SK-N-SH treated with all-trans-retinoic acid at 6 μM for 48 hours (cell line): Measurements from ENCODE around the gene PRSS56.
"Not testable (repeated sequence)": the region's sequence is repeated elsewhere in the genome, so short reads cannot be mapped to it uniquely, and the experiment has no call there.

ENCODE experiments used
- ATAC-seq: fragments of 200-7000 bp; cut with Tn5 transposase; 3 replicates; pipeline ENCODE4 v1.9.1; 2020; ENCODE audit warnings: mild to moderate bottlenecking, moderate library complexity
- ARNTL ChIP-seq: fragments of 450-650 bp; formaldehyde crosslinking; IDR thresholded peaks from 2 replicates; pipeline ENCODE4 v1.5.0; 2020; ENCODE audit warnings: low read depth, mild to moderate bottlenecking, moderate library complexity, borderline replicate concordance
- BACH2 ChIP-seq: fragments of 250-450 bp; sonication (Bioruptor Pico); IDR thresholded peaks from 2 replicates; pipeline ENCODE4 v1.9.0; 2021; ENCODE audit warnings: mild to moderate bottlenecking, borderline replicate concordance
- CREB5 ChIP-seq: fragments of 250-450 bp; sonication (Bioruptor Pico); IDR thresholded peaks from 2 replicates; pipeline ENCODE4 v1.5.1; 2020; ENCODE audit warnings: low read depth, mild to moderate bottlenecking, moderate library complexity
- CSDC2 ChIP-seq: fragments of 250-450 bp; sonication (Bioruptor Pico); IDR thresholded peaks from 2 replicates; pipeline ENCODE4 v1.5.0; 2020; ENCODE audit warnings: mild to moderate bottlenecking, moderate library complexity
- CSRNP3 ChIP-seq: fragments of 250-450 bp; sonication (Bioruptor Pico); IDR thresholded peaks from 2 replicates; pipeline ENCODE4 v1.5.1; 2021; ENCODE audit warnings: mild to moderate bottlenecking, moderate library complexity
- GLIS3 ChIP-seq: fragments of 250-450 bp; sonication (Bioruptor Pico); IDR thresholded peaks from 2 replicates; pipeline ENCODE4 v1.5.0; 2020; ENCODE audit warnings: mild to moderate bottlenecking, moderate library complexity
- ISL1 ChIP-seq: fragments of 250-450 bp; sonication (Bioruptor Pico); IDR thresholded peaks from 2 replicates; pipeline ENCODE4 v2.1.2; 2022; ENCODE audit warnings: mild to moderate bottlenecking, moderate library complexity
- OSR1 ChIP-seq: fragments of 250-450 bp; sonication (Bioruptor Pico); IDR thresholded peaks from 2 replicates; pipeline ENCODE4 v1.8.0; 2022; ENCODE audit warnings: moderate library complexity, mild to moderate bottlenecking, inconsistent platforms
- PATZ1 ChIP-seq: fragments of 250-450 bp; sonication (Bioruptor Pico); IDR thresholded peaks from 2 replicates; pipeline ENCODE4 v1.8.0; 2020; ENCODE audit warnings: mild to moderate bottlenecking, moderate library complexity, borderline replicate concordance
- POU6F1 ChIP-seq: fragments of 250-450 bp; sonication (Bioruptor Pico); IDR thresholded peaks from 2 replicates; pipeline ENCODE4 v1.8.0; 2021; ENCODE audit warnings: low read depth, mild to moderate bottlenecking, moderate library complexity, borderline replicate concordance
- PPARA ChIP-seq: fragments of 250-450 bp; sonication (Bioruptor Pico); IDR thresholded peaks from 2 replicates; pipeline ENCODE4 v1.5.0; 2020; ENCODE audit warnings: mild to moderate bottlenecking, borderline replicate concordance
- RARB ChIP-seq: fragments of 250-450 bp; sonication (Bioruptor Pico); IDR thresholded peaks from 2 replicates; pipeline ENCODE4 v1.8.0; 2021; ENCODE audit warnings: mild to moderate bottlenecking, moderate library complexity
- SNAI2 ChIP-seq: fragments of 250-450 bp; sonication (Bioruptor Pico); IDR thresholded peaks from 2 replicates; pipeline ENCODE4 v1.5.0; 2020; ENCODE audit warnings: mild to moderate bottlenecking, moderate library complexity
- TCF4 ChIP-seq: fragments of 250-450 bp; sonication (Bioruptor Pico); IDR thresholded peaks from 2 replicates; pipeline ENCODE4 v1.8.0; 2021; ENCODE audit warnings: mild to moderate bottlenecking, moderate library complexity, borderline replicate concordance
- TOX ChIP-seq: fragments of 250-450 bp; sonication (Bioruptor Pico); IDR thresholded peaks from 2 replicates; pipeline ENCODE4 v1.8.0; 2021; ENCODE audit warnings: mild to moderate bottlenecking, moderate library complexity, borderline replicate concordance
- TSHZ2 ChIP-seq: fragments of 250-450 bp; sonication (Bioruptor Pico); IDR thresholded peaks from 2 replicates; pipeline ENCODE4 v1.5.0; 2020; ENCODE audit warnings: mild to moderate bottlenecking, moderate library complexity
- ZC3H10 ChIP-seq: fragments of 250-450 bp; sonication (Bioruptor Pico); IDR thresholded peaks from 2 replicates; pipeline ENCODE4 v1.5.1; 2021; ENCODE audit warnings: mild to moderate bottlenecking, moderate library complexity
- ZFP3 ChIP-seq: fragments of 250-450 bp; sonication (Bioruptor Pico); IDR thresholded peaks from 2 replicates; pipeline ENCODE4 v1.5.0; 2020; ENCODE audit warnings: mild to moderate bottlenecking, moderate library complexity
- ZFP30 ChIP-seq: fragments of 450-650 bp; formaldehyde crosslinking; IDR thresholded peaks from 2 replicates; pipeline ENCODE4 v1.5.0; 2022; ENCODE audit warnings: mild to moderate bottlenecking, moderate library complexity
- ZNF565 ChIP-seq: fragments of 450-650 bp; formaldehyde crosslinking; conservative IDR thresholded peaks from 2 replicates; pipeline ENCODE4 v1.5.0; 2020; ENCODE audit warnings: low read depth, mild to moderate bottlenecking, moderate library complexity
- ZNF70 ChIP-seq: fragments of 450-650 bp; formaldehyde crosslinking; IDR thresholded peaks from 2 replicates; pipeline ENCODE4 v1.5.0; 2020; ENCODE audit warnings: mild to moderate bottlenecking, moderate library complexity
- ZNF8 ChIP-seq: fragments of 450-650 bp; formaldehyde crosslinking; IDR thresholded peaks from 2 replicates; pipeline ENCODE4 v1.5.0; 2020; ENCODE audit warnings: mild to moderate bottlenecking, moderate library complexity

Gene PRSS56

GRCh38 chr2:232567721-232568120 lies 47.5 kb downstream of the PRSS56 start:
- no peak for ATAC-seq

GRCh38 chr2:232568161-232568560 lies 48.0 kb downstream of the PRSS56 start:
- peak; percentile 68; the same call in 2 of the 3 replicates for ATAC-seq
- TF ChIP-seq ZNF8 (CRISPR knock-in tag) (no peak), ZC3H10 (CRISPR knock-in tag) (no peak), BACH2 (CRISPR knock-in tag) (no peak), ZNF70 (no peak), ZNF565 (CRISPR knock-in tag) (no peak), OSR1 (CRISPR knock-in tag) (no peak), ZFP30 (no peak), ZFP3 (CRISPR knock-in tag) (no peak), CSDC2 (no peak), POU6F1 (no peak), TOX (CRISPR knock-in tag) (no peak), TSHZ2 (CRISPR knock-in tag) (no peak), SNAI2 (CRISPR knock-in tag) (no peak)

More at GRCh38 chr2:232567721-232568120, 47.5 kb downstream of the PRSS56 start:
- no peak for TF ChIP-seq ZFP3 (CRISPR knock-in tag)
- no peak for TF ChIP-seq BACH2 (CRISPR knock-in tag)
- TF ChIP-seq RARB (CRISPR knock-in tag): no peak
- TF ChIP-seq ZC3H10 (CRISPR knock-in tag): no peak
- TF ChIP-seq GLIS3: no peak
- TF ChIP-seq CREB5: no peak
- no peak for TF ChIP-seq TCF4 (CRISPR knock-in tag)
- TF ChIP-seq, all 23 proteins: peak for 0

GRCh38 chr2:232569541-232569940 lies 49.4 kb downstream of the PRSS56 start:
- TF ChIP-seq ZNF8 (CRISPR knock-in tag): no peak
- TF ChIP-seq CSDC2: no peak
- TF ChIP-seq PPARA (CRISPR knock-in tag): no peak
- no peak for TF ChIP-seq GLIS3
- no peak for TF ChIP-seq TOX (CRISPR knock-in tag)
- no peak for TF ChIP-seq ZC3H10 (CRISPR knock-in tag)
- no peak for TF ChIP-seq BACH2 (CRISPR knock-in tag)
- TF ChIP-seq CREB5: no peak
- no peak for TF ChIP-seq ARNTL (CRISPR knock-in tag)
- TF ChIP-seq ISL1 (CRISPR knock-in tag): no peak
- TF ChIP-seq POU6F1: no peak
- TF ChIP-seq CSRNP3 (CRISPR knock-in tag): no peak
- no peak for TF ChIP-seq TSHZ2 (CRISPR knock-in tag)
- TF ChIP-seq PATZ1 (CRISPR knock-in tag): no peak
- ATAC-seq: no peak

- ATAC-seq: not testable (repeated sequence)
Measured at GRCh38 chr2:232570481-232570880, 50.3 kb downstream of the PRSS56 start.
